Astrocyte (in vitro differentiated cells and primary cell): Measurements from ENCODE around the gene RBBP8NL.

Experiments
- CTCF ChIP-seq: IDR thresholded peaks from 2 replicates; pipeline ENCODE4 v1.5.1; 2011; ENCODE audit warnings: low read depth, mild to moderate bottlenecking, inconsistent platforms, low read length, moderate library complexity; ENCODE audit not compliant: insufficient read depth
- EZH2 ChIP-seq: IDR thresholded peaks from 2 replicates; pipeline ENCODE4 v1.6.1; 2012; ENCODE audit warnings: mild to moderate bottlenecking, low read length, inconsistent platforms; ENCODE audit not compliant: insufficient read depth

GRCh38 chr20:62460678-62461077 is 33.3 kb upstream of the RBBP8NL start:
- TF ChIP-seq EZH2 (no peak), CTCF (no peak)
